ENCODE data around the gene COQ4. TPM values are rescaled to one million over a fixed set of nuclear protein-coding genes. Genes with fewer than 3 reads are reported as not detected.

Gene COQ4
- total RNA-seq, 1 experiment from 2014 or later = 45.8 TPM

GRCh38 chr9:128335914-128336313 lies 13.3 kb downstream of the COQ4 start:
- ATAC-seq = no peak
- Histone ChIP-seq H3K36me3 (ENCODE audit: control insufficient read depth in 1 of 2, insufficient read depth in 2 of 2, low read length in 2 of 2) (no peaks in the 10 kb centered on the region; a peak in 1 of 4 replicates), H2AFZ (ENCODE audit: low read depth, low read length, poor library complexity, severe bottlenecking) (no peak overlapping the region), H3K4me3 (replicated peaks in 1 of 2; ENCODE audit: low read depth in 1 of 2, low read length in 2 of 2) (no peak overlapping the region), H4K20me1 (ENCODE audit: insufficient read depth) (no peaks in the 10 kb centered on the region), H3K27ac (ENCODE audit: low read depth, low read length) (no peak overlapping the region), H3K79me2 (ENCODE audit: insufficient read depth, low read length) (peaks cover under 1% of the 10 kb centered on the region; the same call in 1 of the 2 replicates), H3K9ac (ENCODE audit: low read length) (no peak overlapping the region), H3K9me3 (ENCODE audit: control insufficient read depth in 1 of 2, insufficient read depth in 1 of 2, low read depth in 1 of 2, low read length in 2 of 2) (no peaks in the 10 kb centered on the region), H3K4me1 (ENCODE audit: control insufficient read depth in 1 of 2, insufficient read depth in 2 of 2, low read length in 2 of 2) (peaks cover 0 to 13% of the 10 kb centered on the region in 2 experiments; a peak in 2 of 4 replicates), H3K9me2 (ENCODE audit: insufficient read depth) (no peaks in the 10 kb centered on the region), H3K27me3 (ENCODE audit: insufficient read depth, low read length) (no peaks in the 10 kb centered on the region), H3K4me2 (ENCODE audit: low read length) (no peak overlapping the region)
- TF ChIP-seq POLR2A (IDR thresholded peaks at IDR 0.05; ENCODE audit: borderline replicate concordance, extremely low read depth, insufficient read depth, insufficient read length) (no peak), EGR1 (IDR thresholded peaks at IDR 0.05; ENCODE audit: low read depth) (no peak), EZH2 (IDR thresholded peaks at IDR 0.05) (no peak), ZBTB33 (IDR thresholded peaks at IDR 0.05; ENCODE audit: extremely low read depth, insufficient replicate concordance, low read length) (no peak), YY1 (IDR thresholded peaks at IDR 0.05; ENCODE audit: extremely low read depth, insufficient replicate concordance, low read depth, low read length) (no peak), RAD21 (IDR thresholded peaks at IDR 0.05; ENCODE audit: low read depth) (no peak), ATF3 (IDR thresholded peaks at IDR 0.05) (no peak), ZFX (IDR thresholded peaks at IDR 0.05) (no peak), POLR2AphosphoS5 (IDR thresholded peaks at IDR 0.05; ENCODE audit: low read depth, low read length) (no peak)
- DNase-seq (ENCODE audit: low read depth, low spot score) = no peak
- POLR2A ChIA-PET = no interaction called here
- CTCF ChIA-PET = no interaction called here
- intact Hi-C loops (cut with micrococcal nuclease) = no loop called here
- no TSS peak for BruUV-seq (replicated peaks)
- RAD21 ChIA-PET (ENCODE audit: low non-redundant PET in 1 of 2, low total read pairs in 2 of 2, uncharacterized antibody in 2 of 2, unreplicated experiment in 2 of 2) = no interaction called here

All from HCT116 (cell line).